ENCODE measurements around the gene ZNF536.
"Not testable (repeated sequence)": the region's sequence is repeated elsewhere in the genome, so short reads cannot be mapped to it uniquely, and the experiment has no call there.

The ZNF536 gene

DNA sequence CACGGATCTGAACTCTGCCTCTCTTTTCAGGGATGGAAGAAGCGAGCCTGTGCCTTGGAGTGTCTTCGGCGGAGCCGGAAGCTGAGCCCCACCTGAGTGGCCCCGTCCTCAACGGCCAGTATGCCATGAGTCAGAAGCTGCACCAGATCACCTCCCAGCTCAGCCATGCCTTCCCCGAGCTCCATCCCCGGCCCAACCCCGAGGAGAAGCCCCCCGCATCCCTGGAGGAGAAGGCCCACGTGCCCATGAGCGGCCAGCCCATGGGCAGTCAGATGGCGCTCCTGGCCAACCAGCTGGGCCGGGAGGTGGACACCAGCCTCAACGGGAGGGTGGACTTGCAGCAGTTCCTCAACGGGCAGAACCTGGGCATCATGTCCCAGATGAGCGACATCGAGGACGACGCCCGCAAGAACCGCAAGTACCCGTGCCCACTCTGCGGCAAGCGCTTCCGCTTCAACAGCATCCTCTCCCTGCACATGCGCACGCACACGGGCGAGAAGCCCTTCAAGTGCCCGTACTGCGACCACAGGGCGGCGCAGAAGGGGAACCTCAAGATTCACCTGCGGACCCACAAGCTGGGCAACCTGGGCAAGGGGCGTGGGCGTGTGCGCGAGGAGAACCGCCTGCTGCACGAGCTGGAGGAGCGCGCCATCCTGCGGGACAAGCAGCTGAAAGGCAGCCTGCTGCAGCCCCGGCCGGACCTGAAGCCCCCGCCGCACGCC is 71.5 kb downstream of the ZNF536 start:
- no peak for DNase-seq (ENCODE audit: low read depth)
- H3K4me3 ChIP-seq (ENCODE audit: control insufficient read depth, low read depth, low read length) = no peak overlapping the region
- TF ChIP-seq, protein P1, sequence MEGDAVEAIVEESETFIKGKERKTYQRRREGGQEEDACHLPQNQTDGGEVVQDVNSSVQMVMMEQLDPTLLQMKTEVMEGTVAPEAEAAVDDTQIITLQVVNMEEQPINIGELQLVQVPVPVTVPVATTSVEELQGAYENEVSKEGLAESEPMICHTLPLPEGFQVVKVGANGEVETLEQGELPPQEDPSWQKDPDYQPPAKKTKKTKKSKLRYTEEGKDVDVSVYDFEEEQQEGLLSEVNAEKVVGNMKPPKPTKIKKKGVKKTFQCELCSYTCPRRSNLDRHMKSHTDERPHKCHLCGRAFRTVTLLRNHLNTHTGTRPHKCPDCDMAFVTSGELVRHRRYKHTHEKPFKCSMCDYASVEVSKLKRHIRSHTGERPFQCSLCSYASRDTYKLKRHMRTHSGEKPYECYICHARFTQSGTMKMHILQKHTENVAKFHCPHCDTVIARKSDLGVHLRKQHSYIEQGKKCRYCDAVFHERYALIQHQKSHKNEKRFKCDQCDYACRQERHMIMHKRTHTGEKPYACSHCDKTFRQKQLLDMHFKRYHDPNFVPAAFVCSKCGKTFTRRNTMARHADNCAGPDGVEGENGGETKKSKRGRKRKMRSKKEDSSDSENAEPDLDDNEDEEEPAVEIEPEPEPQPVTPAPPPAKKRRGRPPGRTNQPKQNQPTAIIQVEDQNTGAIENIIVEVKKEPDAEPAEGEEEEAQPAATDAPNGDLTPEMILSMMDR (conservative IDR thresholded peaks at IDR 0.05; ENCODE audit: control insufficient read depth, insufficient read depth, low read depth, low read length) = no peak

DNA sequence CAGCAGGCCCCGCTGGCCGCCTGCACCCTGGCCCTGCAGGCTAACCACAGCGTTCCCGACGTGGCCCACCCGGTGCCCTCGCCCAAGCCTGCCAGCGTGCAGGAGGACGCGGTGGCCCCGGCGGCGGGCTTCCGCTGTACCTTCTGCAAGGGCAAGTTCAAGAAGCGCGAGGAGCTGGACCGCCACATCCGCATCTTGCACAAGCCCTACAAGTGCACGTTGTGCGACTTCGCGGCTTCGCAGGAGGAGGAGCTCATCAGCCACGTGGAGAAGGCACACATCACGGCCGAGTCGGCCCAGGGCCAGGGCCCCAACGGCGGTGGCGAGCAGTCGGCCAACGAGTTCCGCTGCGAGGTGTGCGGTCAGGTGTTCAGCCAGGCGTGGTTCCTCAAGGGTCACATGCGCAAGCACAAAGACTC is 72.1 kb downstream of the ZNF536 start:
- TF ChIP-seq, protein P1 (conservative IDR thresholded peaks at IDR 0.05; ENCODE audit: control insufficient read depth, insufficient read depth, low read depth, low read length) = no peak
- DNase-seq (ENCODE audit: low read depth) = no peak
- no peak overlapping the region for H3K4me3 ChIP-seq (ENCODE audit: control insufficient read depth, low read depth, low read length)

DNA sequence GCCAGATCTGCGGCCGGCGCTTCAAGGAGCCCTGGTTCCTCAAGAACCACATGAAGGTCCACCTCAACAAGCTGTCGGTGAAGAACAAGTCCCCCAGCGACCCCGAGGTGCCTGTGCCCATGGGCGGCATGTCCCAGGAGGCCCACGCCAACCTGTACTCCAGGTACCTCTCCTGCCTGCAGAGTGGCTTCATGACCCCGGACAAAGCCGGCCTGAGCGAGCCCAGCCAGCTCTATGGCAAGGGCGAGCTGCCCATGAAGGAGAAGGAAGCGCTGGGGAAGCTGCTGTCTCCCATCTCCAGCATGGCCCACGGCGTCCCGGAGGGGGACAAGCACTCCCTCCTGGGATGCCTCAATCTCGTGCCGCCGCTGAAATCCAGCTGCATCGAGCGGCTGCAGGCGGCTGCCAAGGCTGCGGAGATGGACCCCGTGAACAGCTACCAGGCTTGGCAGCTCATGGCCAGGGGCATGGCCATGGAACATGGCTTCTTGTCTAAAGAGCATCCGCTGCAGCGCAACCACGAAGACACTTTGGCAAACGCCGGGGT is 72.6 kb downstream of the ZNF536 start:
- no peak overlapping the region for H3K4me3 ChIP-seq (ENCODE audit: control insufficient read depth, low read depth, low read length)
- no peak for DNase-seq (ENCODE audit: low read depth)

DNA sequence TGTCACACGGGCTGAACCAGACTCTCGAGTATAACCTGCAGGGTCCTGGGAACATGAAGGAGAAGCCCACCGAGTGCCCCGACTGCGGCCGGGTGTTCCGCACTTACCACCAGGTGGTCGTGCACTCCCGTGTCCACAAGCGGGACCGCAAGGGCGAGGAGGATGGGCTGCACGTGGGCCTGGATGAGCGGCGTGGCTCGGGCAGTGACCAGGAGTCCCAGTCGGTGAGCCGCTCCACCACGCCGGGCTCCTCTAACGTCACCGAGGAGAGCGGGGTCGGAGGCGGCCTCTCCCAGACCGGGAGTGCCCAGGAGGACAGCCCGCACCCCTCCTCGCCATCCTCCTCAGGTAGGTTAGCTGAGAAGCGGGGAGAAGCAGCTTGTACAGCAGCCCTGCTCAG is 73.2 kb downstream of the ZNF536 start:
- DNase-seq (ENCODE audit: low read depth) = no peak
- TF ChIP-seq, protein P1 (conservative IDR thresholded peaks at IDR 0.05; ENCODE audit: control insufficient read depth, insufficient read depth, low read depth, low read length) = no peak
- H3K4me3 ChIP-seq (ENCODE audit: control insufficient read depth, low read depth, low read length) = no peak overlapping the region

More for the DNA sequence above, 72.6 kb downstream of the ZNF536 start:
- TF ChIP-seq, protein P1 (conservative IDR thresholded peaks at IDR 0.05; ENCODE audit: control insufficient read depth, insufficient read depth, low read depth, low read length) = no peak

DNA sequence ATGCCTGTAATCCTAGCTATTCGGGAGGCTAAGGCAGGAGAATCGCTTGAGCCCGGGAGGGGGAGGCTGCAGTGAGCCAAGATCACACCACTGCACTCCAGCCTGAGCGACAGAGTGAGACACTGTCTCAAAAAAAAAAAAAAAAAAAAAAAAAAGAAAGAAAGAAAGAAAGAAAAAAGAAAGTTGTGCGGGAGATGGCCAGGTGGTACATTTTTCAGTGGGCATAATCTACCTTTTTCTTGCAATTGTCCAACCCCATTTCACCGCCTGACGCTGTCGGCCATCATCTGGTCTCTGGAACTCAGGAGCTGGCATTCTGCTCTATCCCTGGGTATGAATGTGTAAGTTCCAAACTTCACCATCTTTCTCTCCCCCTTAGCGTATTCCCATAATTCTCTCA is 73.9 kb downstream of the ZNF536 start:
- not testable (repeated sequence) for H3K4me3 ChIP-seq (ENCODE audit: control insufficient read depth, low read depth, low read length); DNase-seq (ENCODE audit: low read depth)

DNA sequence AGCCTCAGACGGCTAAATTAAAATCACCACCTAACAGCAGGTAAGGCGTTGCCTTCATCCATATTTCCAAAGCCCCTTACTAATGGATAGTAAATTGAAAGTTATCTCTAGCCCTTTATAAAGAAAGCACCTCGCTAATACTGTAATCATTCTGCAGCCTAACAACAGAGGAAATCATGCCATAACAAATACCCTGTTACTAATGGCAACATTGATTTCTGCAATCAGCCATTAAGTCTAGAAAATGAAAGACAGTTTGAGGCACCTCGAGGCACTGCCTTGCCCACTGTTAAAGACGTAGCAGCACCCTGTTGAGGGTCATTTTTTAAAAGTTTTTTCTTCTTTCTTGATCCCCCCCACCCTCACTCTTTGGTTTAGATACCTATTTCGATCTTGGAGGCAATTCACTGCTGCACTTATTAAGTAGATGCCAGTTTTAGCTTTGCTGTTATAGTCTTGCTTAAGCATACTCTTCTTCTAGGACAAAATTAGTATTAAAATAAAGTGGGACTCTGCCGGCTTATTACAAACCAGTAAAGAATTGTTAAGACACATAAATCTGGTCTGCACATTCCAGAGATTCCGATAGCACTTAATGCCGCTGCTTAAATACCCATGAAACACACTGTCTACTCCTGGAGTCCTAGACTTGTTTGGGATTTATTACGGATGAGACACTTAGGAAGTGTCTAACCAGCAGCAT is 74.8 kb downstream of the ZNF536 start:
- TF ChIP-seq, protein P1 (conservative IDR thresholded peaks at IDR 0.05; ENCODE audit: control insufficient read depth, insufficient read depth, low read depth, low read length) = no peak
- H3K4me3 ChIP-seq (ENCODE audit: control insufficient read depth, low read depth, low read length) = no peak overlapping the region
- no peak for DNase-seq (ENCODE audit: low read depth)

DNA sequence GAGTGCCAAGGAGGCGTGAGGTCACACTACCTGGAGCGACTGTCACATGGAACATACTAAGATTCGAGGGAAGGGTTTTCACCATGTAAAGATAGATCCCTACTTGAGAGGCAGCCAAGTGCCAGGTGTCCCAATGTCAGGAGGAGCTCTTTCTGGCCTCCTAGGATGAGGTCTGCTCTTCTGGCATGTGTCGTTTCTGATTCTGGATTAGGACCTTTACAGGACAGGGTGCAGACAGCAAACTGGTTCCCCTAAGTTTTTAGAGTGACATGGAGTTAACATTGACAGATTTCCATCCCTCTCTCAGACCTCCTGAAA is 75.3 kb downstream of the ZNF536 start:
- no peak overlapping the region for H3K4me3 ChIP-seq (ENCODE audit: control insufficient read depth, low read depth, low read length)
- TF ChIP-seq, protein P1 (conservative IDR thresholded peaks at IDR 0.05; ENCODE audit: control insufficient read depth, insufficient read depth, low read depth, low read length) = no peak
- no peak for DNase-seq (ENCODE audit: low read depth)

All from fibroblast of mammary gland (primary cell).